RKO (cell line): ENCODE results near the gene LRRC1.

Experiments used
- DNase-seq: peaks from one replicate; pipeline ENCODE4 v3.0.0-alpha.2; 2016; ENCODE audit warnings: low spot score

Gene LRRC1

DNA sequence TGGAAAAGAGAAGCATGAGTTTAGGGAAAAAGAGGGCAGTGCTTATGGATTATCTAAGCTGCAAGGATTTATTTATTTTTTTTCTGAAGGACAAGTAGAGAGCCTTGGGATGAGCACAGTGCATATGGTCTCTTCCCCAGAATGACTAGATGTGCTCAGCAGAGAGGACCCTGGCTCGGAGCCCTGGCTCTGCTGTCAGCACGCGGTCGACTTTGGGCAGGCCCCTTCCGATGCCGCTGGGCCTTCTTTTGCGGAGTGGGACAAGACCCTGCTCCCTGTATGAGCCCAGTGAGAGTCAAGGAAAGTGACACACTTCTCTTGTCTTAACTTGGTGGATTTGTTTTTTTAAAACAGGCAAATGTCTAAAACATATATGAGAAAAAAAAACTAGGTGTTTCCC lies 51.4 kb downstream of the LRRC1 start:
- DNase-seq, result no peak

DNA sequence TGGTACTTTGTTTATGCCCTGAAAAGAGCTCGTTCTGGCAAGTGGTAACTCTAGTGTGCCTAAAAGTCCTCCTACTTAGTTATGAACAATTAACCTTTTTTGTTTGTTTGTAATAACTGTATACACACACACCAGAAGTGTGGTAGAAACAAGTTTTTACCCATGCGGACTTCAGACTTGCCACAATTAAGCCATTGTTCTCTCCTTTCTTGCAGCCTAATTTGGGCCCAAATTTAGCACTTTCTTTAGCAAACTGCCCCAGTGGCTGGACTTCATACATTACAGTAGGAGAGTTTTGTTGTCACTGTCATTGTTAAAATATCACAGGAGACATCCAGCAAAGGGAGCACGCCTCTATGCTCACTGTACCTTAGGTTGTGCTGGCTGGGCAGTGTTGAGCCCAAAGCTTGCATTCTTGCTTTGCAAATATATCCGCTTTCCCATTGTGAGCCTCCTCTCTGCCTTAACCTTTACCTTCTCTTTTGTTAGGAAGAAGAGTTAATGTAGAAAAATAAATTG lies 53.0 kb downstream of the LRRC1 start:
- DNase-seq, result no peak

DNA sequence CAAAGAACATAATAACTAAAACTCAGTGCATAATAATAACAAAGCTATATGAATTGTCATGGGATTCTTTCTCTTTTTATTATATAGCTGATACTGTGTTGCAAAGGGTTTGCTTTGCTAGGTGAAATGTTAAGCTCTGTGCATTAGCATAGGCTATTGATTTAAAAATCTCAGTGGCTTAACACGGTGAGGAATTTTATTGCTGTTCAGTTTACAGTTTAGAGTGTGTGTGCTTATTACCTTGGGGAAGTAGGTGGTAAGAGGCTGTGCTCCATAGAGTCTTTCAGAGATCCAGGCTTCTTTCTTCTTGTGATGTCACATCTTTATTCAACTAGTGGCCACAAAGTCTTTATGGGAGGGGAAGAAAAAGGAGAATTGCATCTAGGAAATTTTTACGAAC lies 55.7 kb downstream of the LRRC1 start:
- DNase-seq, result no peak

DNA sequence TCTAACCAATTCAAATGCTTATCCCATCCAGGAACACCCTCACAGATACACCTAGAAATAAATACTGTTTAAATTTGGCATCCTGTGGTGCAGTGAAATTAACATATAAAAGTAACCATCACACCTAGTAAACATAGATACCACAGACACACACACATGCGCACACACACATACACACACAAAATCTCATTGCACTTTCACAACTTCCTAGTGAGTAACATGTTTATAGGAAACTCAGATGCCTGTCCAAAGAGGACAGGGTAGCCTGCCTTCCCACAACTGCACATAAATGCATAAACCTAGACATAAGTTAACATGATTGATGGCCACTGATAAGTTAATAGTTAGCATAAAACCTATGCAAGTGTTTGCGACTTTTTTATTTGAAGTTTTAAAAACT lies 56.8 kb downstream of the LRRC1 start:
- no peak for DNase-seq

DNA sequence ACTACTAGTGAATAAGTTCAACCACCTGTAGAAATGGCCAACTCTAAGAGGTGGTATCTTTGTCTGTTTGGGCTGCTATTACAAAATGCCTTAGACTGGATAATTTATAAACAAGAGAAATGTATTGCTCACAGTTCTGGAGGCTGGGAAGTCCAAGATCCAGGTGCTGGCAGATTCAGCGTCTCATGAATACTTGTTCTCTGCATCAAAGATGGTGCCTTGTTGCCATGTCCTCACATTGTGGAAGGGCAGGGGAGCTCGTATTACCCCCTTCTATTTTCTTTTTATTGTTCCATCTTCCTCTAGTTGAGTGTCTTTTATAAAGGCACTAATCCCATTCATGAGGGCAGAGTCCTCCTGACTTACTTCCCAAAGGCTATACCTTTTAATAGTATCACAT lies 58.0 kb downstream of the LRRC1 start:
- DNase-seq, result no peak

DNA sequence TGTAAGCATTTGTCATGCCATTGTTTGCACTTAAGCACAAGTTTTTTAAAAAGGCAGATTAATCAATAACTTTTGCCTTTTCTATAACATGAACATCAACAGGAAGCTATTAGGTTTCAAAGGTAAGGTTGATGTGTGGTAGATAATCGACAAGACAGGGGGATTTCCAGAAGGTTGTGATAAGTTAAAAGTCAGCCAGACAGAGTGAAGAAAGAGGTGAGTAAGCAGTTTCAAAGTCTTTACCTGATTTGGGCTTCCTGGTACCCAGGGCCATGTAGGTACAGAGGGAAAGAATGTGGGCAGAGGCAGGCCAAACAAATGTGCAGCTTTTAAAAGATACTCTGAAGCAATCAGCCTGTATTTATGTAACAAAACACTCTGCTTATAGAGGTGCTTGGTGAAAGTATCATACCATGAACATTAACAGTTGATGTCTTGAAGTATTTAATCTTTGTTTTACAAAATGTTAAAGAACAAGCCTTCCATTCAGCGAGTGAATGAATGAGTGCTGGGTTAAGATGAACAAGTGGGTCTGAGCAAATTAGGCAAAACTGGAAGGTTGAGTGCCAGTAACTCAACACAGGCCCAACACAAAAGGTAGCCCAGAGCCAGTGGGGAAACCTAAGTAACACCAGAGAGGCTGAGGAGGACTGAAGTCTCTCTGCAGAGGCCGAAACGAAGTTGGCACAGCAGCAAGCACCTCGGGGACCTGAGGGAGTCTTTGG lies 60.2 kb downstream of the LRRC1 start:
- no peak for DNase-seq

DNA sequence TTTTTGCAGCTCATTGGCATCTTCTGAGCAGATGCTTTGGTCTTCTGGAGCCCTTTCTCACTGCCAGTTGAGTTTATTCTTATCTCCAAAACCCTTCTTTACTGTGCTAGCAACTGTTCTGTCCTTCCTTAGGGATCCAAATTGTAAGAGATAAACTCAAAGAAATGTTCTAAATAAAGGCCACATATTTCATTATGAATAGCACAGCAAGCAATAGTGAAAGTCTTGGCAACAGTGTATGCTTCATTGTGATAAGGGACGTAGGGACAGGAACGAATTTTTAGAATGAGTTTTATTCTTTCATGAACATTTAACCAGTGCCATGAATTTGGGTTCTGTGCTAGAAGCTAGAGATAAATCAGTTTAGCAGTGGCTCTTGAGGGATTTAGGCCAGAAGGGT lies 61.1 kb downstream of the LRRC1 start:
- DNase-seq, result no peak

DNA sequence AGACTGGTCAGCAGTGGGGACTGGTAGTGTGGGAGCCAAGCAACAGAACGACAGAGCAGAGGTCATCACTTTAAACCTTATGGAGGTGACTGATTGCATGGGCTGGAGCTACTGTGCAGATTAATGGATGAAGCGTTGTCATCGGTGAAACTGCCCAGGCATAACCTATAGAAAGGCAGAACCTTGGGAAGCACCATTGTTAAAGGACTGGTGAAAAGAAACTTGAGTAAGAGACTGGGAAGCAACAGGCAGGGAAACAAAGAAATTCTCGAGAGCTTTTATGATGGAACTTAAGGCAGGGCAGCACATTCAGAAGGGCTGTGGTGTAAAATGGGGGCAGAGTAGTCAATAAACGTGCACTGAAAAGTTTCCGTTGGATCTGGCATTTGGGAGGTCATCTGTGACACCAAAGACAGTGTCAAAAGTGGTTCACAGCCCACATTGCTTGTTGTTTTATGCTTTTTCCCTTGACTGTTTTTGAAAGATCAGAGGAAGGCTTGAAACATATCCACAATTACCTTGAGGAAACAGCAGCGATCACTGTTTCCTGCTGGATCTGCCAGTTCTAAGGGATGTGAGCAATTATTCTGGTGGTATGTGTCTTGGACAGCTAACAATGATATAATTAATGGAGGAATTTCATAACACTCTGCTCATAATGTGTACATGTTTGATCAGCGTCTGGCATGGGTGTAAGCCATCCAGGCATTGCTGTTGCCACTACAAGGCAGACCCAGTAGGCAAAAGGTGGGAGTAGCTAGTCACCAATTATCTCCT lies 62.7 kb downstream of the LRRC1 start:
- no peak for DNase-seq

DNA sequence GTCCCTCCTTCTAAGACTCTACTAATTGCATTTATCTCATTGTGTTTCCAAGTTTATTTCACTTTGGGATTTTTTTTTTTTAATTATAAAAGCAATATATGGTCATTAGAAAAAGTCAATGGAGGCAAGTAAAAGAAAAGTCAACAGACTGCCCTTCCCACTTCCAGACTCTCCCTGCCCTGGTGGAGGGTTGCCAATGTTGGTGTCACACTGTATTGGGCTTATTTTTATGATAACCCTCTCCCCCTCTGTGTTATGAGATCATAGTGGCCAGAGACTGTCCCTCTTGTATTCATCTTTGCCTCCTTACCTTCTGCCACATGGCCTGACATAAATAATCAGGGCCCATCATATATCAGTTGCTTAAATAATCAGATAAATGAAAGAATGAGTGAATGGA lies 63.4 kb downstream of the LRRC1 start:
- DNase-seq, result no peak

DNA sequence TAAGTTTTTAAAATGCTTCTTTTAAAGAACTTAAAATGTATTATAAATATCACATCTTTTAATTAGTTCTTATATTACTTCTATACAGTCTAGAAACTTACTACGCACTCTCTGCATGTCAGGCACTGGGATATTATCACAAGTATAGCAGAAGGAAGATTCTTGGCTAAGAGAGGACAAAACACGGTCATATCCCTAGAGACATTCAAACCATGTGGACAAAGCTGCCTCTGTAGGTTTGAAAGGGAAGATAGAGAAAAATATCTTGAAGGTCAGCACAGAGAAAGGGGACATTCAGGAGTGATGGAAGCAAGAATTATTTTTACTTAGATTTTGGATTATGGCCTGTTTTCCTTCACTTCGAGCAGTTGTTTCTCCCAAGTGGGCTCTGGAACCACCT lies 64.1 kb downstream of the LRRC1 start:
- DNase-seq, result no peak

DNA sequence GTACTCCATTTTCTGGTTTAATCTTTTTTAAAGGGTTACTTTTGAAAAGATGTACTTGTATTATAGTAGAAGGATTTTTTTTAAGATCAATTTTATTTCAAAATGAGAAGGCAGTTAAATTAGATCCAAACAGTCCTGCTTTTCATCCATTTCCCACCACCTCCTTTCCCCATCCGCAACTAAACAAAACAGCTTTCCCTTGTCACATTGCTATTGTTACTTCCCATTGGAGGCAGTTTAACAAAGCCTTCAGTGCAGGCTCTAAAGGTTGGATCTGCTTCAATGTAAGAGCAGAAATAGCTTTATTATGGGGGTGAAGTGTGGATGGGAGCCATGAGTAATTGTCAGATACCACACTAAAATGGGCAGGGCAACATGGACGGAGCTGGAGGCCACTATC lies 65.7 kb downstream of the LRRC1 start:
- no peak for DNase-seq

DNA sequence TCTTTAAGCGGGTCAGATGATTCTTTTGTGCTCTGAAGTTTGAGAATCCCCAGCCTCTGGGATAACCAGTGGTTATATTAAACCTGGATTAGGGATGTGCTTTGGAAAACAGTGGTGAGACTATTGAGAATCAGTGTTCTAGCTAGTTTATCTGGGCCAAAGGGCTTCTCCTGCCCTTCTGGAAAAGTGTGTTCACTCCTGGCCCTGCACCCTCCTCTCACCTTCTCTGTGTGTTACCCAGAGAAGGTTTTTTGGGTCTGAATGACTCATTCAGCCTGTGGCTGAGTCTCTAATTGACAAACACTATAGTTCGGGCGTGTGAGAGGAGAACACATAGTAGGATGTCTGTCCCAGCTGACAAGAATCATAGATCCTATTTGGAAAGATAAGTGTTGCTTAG lies 66.7 kb downstream of the LRRC1 start:
- DNase-seq, result no peak

DNA sequence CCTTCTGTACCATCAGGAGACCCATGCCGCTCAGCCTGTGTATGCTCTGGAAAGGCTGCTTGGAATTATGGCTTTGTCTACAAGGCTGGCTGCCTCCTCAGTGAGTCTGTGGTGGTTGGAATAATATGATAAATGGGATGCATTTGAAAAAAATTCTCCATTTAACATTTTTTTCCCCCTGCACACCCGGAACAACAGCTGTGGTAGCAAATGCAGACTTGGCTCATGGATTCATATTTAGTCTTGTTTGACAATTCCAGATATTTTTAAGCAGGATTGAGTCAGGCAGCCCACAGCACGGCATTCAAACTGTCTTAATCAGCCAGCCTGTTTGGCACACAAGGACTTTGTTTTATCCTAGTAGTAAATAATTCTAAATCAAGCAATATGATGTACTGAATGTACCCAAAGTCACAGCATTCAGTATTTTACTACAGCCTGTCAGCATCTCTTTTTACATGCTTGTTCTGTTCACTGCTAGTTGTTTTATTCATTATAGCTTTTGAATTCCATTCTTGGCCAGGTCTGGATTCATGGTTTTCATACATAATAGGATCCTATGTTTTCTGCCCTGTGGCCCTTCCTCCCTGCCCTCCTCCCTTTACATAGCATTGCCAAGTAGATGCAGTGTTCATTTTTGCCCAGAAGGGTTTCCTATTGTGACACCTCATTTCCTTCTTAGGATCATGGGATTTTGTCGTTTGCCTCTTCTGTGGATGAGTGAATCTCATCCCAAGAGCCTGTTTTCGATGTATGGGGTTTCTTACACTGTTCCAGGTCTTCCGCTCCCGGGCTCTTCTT lies 68.1 kb downstream of the LRRC1 start:
- no peak for DNase-seq

DNA sequence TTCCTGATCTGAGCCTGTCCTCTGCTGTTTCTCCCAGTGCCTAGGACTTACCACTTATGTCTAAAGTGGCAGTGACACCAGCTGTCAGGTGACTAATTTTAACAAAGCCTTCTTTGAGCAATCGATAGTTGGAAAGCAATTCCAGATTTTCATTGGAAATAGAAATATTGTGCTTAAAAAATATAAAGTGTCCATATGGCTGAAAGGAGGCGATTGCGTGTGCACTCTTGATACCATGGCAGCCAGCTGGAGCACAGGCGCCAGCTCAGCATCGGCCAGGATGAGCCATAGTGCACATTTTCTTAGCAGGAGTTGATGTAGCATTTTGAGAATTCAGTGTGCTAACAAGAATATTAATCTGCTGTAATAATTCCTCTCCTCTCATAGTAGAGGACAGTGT lies 70.0 kb downstream of the LRRC1 start:
- DNase-seq, result no peak

DNA sequence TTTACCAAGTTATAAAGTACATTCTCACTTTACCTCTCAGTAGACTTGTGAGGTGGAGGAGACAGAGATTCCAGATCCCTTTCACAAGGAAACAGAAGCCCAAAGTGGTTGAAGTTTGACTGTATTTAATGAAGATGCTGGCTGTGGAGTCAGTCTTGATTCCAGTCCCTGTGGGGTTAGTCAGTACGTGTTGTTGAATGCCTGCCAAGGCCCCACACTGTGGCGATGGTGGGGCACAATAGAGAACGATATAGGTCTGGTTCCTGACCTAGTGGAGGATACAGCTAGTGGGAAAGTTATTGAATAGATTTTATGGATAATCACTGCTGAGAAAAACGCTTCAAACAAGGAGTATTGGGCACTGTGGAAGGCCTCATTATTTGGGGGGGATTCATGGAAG lies 71.4 kb downstream of the LRRC1 start:
- DNase-seq, result no peak

DNA sequence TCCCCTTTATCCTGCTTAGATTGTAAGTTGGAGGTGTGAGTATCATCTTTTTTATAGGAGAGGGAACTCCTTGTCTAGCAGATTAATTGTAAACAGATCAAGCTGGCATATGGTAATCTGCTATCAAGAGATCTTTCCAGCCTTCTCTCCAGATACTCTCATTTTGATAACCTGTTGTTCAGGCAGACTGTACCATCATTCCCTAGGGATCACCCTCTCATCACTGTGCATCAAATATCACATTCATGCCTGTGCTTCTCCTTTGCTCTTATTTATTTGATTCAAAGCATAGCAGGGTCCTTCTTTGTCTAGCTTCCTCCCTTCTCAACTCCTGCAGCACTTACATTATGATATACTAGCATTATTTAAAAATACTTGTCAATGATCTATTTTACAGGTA lies 73.8 kb downstream of the LRRC1 start:
- DNase-seq, result no peak

DNA sequence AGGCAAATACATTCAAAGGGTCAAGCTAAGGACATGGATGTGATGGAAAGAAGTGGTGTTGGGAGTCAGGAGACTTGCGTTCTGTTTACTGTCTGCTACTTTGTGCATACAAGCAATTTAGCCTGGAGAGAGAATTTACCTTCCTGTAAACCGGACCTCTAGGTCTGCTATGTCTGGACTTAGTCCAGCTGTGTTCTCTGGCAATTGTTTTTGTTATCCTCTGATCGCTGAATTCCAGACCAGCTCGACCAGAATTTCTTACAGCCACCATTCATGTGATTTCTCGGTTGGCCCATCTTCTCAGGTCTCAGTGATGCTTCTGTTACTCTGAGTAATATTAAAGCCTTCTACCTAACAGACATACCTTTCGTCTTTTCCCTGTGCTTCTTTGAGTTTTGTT lies 75.2 kb downstream of the LRRC1 start:
- DNase-seq, result no peak

DNA sequence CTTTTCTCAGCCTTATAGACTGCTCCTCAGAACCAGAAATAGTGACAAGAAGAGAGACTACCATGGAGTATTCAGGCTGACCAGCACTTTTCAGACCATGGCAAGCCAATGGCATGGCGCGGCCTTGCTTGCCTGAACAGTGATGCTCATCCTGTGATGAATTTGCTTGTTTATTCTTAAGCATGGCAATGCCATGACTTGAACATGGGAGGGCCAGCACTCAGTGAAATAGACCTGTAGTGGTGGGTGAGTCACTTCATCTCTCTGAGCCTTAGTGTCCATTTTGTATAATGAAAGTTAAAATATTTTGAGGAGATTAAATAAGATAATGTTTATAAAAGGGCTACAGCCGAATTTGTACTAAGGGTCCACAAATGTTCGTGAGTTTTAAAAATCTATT lies 79.1 kb downstream of the LRRC1 start:
- DNase-seq, result no peak

DNA sequence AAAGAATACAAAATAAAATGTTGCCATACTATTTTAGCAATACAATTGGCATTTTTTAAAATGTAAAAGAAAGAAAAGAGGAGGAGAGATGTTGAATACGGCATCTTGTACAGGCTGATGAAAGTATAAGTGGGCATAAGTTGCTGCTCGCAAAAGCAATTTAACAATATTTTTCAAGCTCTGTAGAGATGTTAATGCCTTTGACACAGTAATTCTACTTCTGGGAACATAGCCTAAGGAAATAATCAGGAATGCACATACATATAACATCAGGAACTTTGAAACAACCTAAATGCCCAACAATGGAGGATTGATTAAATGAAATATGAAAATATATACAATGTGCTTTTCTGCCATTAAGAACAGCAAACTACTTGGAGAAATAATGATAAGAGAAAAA lies 80.2 kb downstream of the LRRC1 start:
- no peak for DNase-seq

DNA sequence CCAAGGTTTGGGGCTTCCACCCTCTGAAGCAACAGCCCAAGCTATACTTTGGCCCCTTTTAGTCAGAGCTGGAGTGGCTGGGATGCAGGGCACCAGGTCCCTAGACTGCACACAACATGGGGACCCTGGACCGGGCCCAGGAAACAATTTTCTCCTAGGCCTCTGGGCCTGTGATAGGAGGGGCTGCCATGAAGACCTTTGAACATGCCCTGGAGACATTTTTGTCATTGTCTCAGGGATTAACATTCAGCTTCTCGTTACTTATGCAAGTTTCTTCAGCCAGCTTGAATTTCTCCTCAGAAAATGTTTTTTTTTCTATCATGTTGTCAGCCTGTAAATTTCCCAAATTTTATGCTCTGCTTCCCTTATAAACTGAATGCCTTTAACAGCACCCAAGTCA lies 82.3 kb downstream of the LRRC1 start:
- DNase-seq, result no peak

DNA sequence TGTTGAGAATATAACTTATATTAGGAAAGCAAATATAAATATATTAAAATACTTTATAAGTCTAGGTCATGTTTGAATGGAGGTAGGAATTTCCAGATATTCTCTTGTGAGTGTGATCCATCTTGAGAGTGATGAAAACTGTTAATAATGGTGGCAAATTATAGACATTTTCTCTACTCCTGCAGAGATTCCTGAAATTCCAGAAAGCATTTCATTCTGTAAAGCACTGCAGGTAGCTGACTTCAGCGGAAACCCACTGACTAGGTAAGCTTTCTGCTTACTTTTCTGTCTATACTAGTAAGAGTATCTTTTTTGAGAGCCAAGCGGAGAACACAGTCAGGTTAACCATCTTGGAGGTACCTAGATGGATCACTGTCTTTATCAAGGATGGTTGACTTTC lies 84.0 kb downstream of the LRRC1 start:
- DNase-seq, result no peak

DNA sequence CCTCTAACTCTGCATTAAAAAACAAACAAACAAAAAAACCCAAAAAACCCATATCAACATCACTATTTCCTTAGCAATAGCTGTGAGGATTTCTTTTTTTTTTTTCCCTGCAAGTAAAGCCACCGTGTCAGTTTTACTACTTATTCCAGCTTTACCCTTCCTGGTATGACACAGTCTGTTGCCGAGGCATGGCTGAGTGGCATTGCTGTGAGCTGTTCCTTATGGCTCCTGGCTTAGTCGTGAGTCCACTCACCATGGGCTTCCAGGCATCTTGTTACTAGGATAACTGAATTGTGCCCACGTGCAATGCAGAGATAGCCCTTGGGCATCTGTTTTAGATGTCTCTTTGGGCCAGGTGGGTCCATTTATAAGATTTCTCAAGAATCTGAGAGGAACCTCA lies 84.8 kb downstream of the LRRC1 start:
- DNase-seq, result peak; percentile 43

DNA sequence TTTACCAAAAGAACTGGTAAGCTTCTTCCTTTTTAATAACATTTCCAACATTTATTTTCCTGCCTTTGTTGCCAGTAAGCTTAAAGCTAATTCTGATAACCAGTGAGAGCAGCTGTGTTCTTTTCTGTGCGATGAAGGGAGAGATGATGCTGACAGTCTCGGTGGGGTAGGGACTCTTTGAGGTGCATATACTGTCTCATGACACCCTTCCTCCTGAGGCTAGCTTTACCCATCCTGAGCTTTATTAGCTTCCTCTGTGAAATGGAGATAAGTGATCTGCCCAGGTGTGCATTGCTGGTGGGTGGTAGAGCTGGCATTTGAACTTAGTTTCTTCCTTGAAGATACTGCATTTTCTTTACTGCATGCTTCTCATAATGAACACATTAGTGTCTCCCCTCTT lies 92.5 kb downstream of the LRRC1 start:
- DNase-seq, result no peak
